Upper lobe of left lung (tissue), 6 donors: ENCODE results near the gene GADD45G. TPM values are rescaled to one million over a fixed set of nuclear protein-coding genes. Genes with fewer than 3 reads are reported as not detected.

Experiments used
- ATAC-seq, 2 donors: fragments of 200-7000 bp; cut with Tn5 transposase; one replicate each; pipeline ENCODE4 v1.9.1; 2022; ENCODE audit warnings: mild to moderate bottlenecking in 2 of 2, moderate library complexity in 2 of 2; ENCODE audit not compliant: low FRiP score in 2 of 2
- DNase-seq, 2 donors: peaks; one replicate each; pipeline ENCODE4 v3.0.0-alpha.2; 2019 to 2020
- H3K27ac ChIP-seq, 4 donors: fragments of 200-600 bp; sonication (generic); one replicate each; pipeline ENCODE4 v1.5.1; 2016 to 2019
- H3K27me3 ChIP-seq, 4 donors: fragments of 200-600 bp; sonication (generic); one replicate each; pipeline ENCODE4 v1.5.1; 2017 to 2019
- H3K36me3 ChIP-seq, 4 donors: fragments of 200-600 bp; sonication (generic); one replicate each; pipeline ENCODE4 v1.5.1; 2016 to 2019
- H3K4me1 ChIP-seq, 4 donors: fragments of 200-600 bp; sonication (generic); one replicate each; pipeline ENCODE4 v1.5.1; 2018 to 2019
- H3K4me3 ChIP-seq, 4 donors: fragments of 200-600 bp; sonication (generic); one replicate each; pipeline ENCODE4 v1.5.1; 2017 to 2019; ENCODE audit warnings: mild to moderate bottlenecking in 2 of 4, moderate library complexity in 1 of 4
- H3K9me3 ChIP-seq, 4 donors: fragments of 200-600 bp; sonication (generic); one replicate each; pipeline ENCODE4 v1.5.1; 2018 to 2019
- CTCF ChIP-seq, 6 experiments: fragments of 450-650 bp in 4 of 6; fragments of 200-600 bp in 2 of 6; sonication (generic) in 2 of 6; IDR thresholded peaks; one replicate each; pipeline ENCODE4 v1.5.1; 2016 to 2019; ENCODE audit warnings: antibody characterized with exemption in 6 of 6
- EP300 ChIP-seq, 4 donors: sonication (generic); formaldehyde crosslinking; IDR thresholded peaks; one replicate each; pipeline ENCODE4 v1.5.1; 2017; ENCODE audit warnings: antibody characterized with exemption in 4 of 4, control low read depth in 2 of 4
- POLR2A ChIP-seq, 4 donors: fragments of 450-650 bp; IDR thresholded peaks; one replicate each; pipeline ENCODE4 v1.5.1; 2016 to 2017; ENCODE audit warnings: antibody characterized with exemption in 4 of 4, mild to moderate bottlenecking in 2 of 4
- POLR2AphosphoS5 ChIP-seq, 2 donors: sonication (generic); formaldehyde crosslinking; IDR thresholded peaks; one replicate each; pipeline ENCODE4 v1.5.1; 2017; ENCODE audit warnings: antibody characterized with exemption in 2 of 2
- WGBS, 2 donors: methylation state at CpG; one replicate each; pipeline ENCODE4 v1.1.5; 2017 to 2018; 5-methylcytosine and 5-hydroxymethylcytosine counted together
- total RNA-seq, 6 donors: library from RNA; depleted of rRNA in 4 of 6; stranded (reverse); fragments of >200 nt in 4 of 6; gene quantifications; one replicate each; pipeline versions ENCODE4 v1.1.0 to v1.2.1, GENCODE V29; 2016 to 2021
- donor health status: DM: no; HTN: no; CAD: no; lungs with moderate emphysema.
- donor health status: DM: no; HTN: yes; CAD: no; lungs with severe emphysema.

Gene GADD45G
- total RNA-seq, 6 donors from 2014 or later = 12.6 to 46.1 (median 20.1) TPM

- WGBS, 2 donors = 93 to 97% methylated on average over 2 of the region's 2 CpGs
- no peak overlapping the region for H3K27ac ChIP-seq
- no peak overlapping the region for H3K4me3 ChIP-seq
- no peaks in the 10 kb centered on the region for H3K9me3 ChIP-seq
- ATAC-seq (no peak), DNase-seq (no peak)
- TF ChIP-seq EP300 (IDR thresholded peaks at IDR 0.05) (no peak), POLR2AphosphoS5 (IDR thresholded peaks at IDR 0.05) (no peak), CTCF (IDR thresholded peaks at IDR 0.05) (no peak), POLR2A (IDR thresholded peaks at IDR 0.05) (no peak)
- H3K4me1 ChIP-seq = no peaks in the 10 kb centered on the region
- no peaks in the 10 kb centered on the region for H3K36me3 ChIP-seq
- no peaks in the 10 kb centered on the region for H3K27me3 ChIP-seq
Measured at GRCh38 chr9:89567649-89568048, 37.2 kb upstream of the GADD45G start.

DNA sequence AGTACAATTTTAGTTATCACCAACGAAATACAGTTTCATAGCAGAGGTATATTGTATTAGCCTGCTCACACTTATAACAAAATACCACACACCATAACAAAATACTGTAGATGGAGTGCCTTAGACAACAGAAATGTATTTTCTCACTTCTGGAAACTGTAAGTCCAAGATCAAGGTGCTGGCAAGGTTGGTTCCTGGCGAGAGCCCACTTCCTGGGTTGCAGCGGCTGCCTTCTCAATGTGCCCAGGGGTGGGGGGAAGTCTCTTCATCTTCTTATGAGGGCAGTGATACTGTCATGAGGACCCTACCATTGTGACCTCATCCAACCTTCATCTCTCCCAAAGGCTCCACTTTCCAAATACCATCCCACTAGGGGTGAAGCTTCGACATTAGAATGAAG lies 30.5 kb upstream of the GADD45G start:
- no peak for TF ChIP-seq POLR2AphosphoS5 (IDR thresholded peaks at IDR 0.05)
- no peak for TF ChIP-seq POLR2A (IDR thresholded peaks at IDR 0.05)
- no peak for TF ChIP-seq EP300 (IDR thresholded peaks at IDR 0.05)
- TF ChIP-seq CTCF (IDR thresholded peaks at IDR 0.05) = no peak
- Histone ChIP-seq H3K27me3 (no peaks in the 10 kb centered on the region), H3K36me3 (no peaks in the 10 kb centered on the region), H3K4me3 (no peak overlapping the region), H3K27ac (no peak overlapping the region), H3K9me3 (no peaks in the 10 kb centered on the region), H3K4me1 (no peaks in the 10 kb centered on the region)
- 48 to 61% methylated on average over 4 of the region's 4 CpGs for WGBS, 2 donors
- DNase-seq = no peak
- no peak for ATAC-seq

DNA sequence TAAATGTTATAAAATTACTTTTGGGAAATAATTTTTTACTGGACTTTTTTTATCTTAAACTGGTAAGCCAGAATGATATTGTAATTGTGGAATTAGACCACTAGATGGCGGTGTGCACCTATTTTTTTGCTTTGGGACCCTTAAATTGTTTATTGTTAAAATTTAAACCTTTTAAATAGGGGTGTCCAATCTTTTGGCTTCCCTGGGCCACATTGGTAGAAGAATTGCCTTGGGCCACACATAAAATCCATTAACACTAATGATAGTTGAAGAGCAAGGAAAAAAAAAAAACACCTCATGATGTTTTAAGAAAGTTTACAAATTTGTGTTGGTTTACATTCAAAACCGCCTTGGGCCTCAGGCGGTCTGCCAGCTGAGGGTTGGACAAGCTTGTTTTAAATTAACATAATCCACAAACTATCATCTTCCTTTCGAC lies 28.4 kb upstream of the GADD45G start:
- WGBS, 2 donors = 31 to 35% methylated on average over 4 of the region's 4 CpGs
- no peak for DNase-seq
- no peaks in the 10 kb centered on the region for H3K4me1 ChIP-seq
- TF ChIP-seq CTCF (IDR thresholded peaks at IDR 0.05) (peak; percentile 53 to 64 (median 56)), POLR2A (IDR thresholded peaks at IDR 0.05) (no peak)
- no peaks in the 10 kb centered on the region for H3K27me3 ChIP-seq
- ATAC-seq = no peak
- no peaks in the 10 kb centered on the region for H3K36me3 ChIP-seq
- H3K9me3 ChIP-seq = no peaks in the 10 kb centered on the region
- H3K27ac ChIP-seq = no peak overlapping the region
- no peak overlapping the region for H3K4me3 ChIP-seq

DNA sequence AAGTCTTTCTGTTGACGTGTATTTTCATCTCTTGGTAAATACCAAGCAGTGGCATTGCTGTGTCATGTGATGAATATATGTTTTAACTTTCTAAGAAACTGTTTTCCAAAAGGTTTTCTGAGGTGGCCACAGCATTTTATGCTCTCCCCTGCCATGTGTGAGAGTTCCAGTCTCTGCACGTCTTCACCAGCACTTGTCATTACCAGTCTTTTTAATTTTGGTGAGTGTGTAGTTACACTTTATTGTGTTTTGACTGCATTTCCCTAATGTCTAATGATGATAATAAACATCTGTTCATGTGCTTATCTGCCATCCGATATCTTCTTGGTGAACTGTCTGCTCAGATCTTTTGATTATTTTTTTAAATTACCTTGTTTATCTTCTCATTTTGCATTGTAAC lies 27.4 kb upstream of the GADD45G start:
- H3K27me3 ChIP-seq = no peaks in the 10 kb centered on the region
- TF ChIP-seq EP300 (IDR thresholded peaks at IDR 0.05) = no peak
- no peak for TF ChIP-seq POLR2AphosphoS5 (IDR thresholded peaks at IDR 0.05)
- no peak for TF ChIP-seq CTCF (IDR thresholded peaks at IDR 0.05)
- no peak for TF ChIP-seq POLR2A (IDR thresholded peaks at IDR 0.05)
- H3K4me1 ChIP-seq = no peaks in the 10 kb centered on the region
- ATAC-seq (no peak), DNase-seq (no peak)
- H3K4me3 ChIP-seq = no peak overlapping the region
- H3K9me3 ChIP-seq = no peaks in the 10 kb centered on the region
- H3K36me3 ChIP-seq = no peaks in the 10 kb centered on the region
- 67 to 87% methylated on average over 3 of the region's 3 CpGs for WGBS, 2 donors
- no peak overlapping the region for H3K27ac ChIP-seq

- Histone ChIP-seq H3K36me3 (no peaks in the 10 kb centered on the region), H3K27me3 (no peaks in the 10 kb centered on the region), H3K27ac (no peak overlapping the region), H3K9me3 (no peaks in the 10 kb centered on the region), H3K4me3 (no peak overlapping the region), H3K4me1 (no peaks in the 10 kb centered on the region)
- DNase-seq (peak in 1 of 2 donors; percentile 48), ATAC-seq (peak; percentile 43 to 51)
- TF ChIP-seq POLR2AphosphoS5 (IDR thresholded peaks at IDR 0.05) (no peak), POLR2A (IDR thresholded peaks at IDR 0.05) (no peak), CTCF (IDR thresholded peaks at IDR 0.05) (no peak), EP300 (IDR thresholded peaks at IDR 0.05) (no peak)
- 56 to 65% methylated on average over 6 to 12 of the region's 12 CpGs for WGBS, 2 donors
Measured at GRCh38 chr9:89579741-89580385, 24.9 kb upstream of the GADD45G start.
